GM10248 (cell line): ENCODE measurements around the gene GBX1.

Source experiments
- CTCF ChIA-PET: fragments of 300-600 bp; sonication (Branson Sonifier 250); formaldehyde crosslinking; extraction: SDS; loops from one replicate; lab custom pipeline; 2021; ENCODE audit warnings: antibody characterized with exemption; lab: Yijun Ruan, JAX
- POLR2A ChIA-PET: fragments of 350-650 bp; sonication (Branson Sonifier 250); formaldehyde crosslinking; extraction: SDS; loops from one replicate; lab custom pipeline; 2020; ENCODE audit warnings: antibody characterized with exemption; lab: Yijun Ruan, JAX
- DNase-seq: peaks from one replicate; pipeline ENCODE4 v3.0.0; 2012; ENCODE audit errors: extremely low spot score
- CTCF ChIP-seq: IDR thresholded peaks from 2 replicates; pipeline ENCODE4 v1.5.1; 2012; ENCODE audit warnings: mild to moderate bottlenecking, low read depth; ENCODE audit errors: extremely low read depth, missing control alignments, control extremely low read depth

GBX1 gene

GRCh38 chr7:151139791-151140190 lies 27.7 kb downstream of the GBX1 start:
- DNase-seq = no peak
- TF ChIP-seq CTCF = no peak
- ChIA-PET POLR2A (no interaction called here), CTCF (interaction anchor here (0.7 to 3.9 kb wide), 6 partner anchors 16 to 1255 kb away, joined by 3 to 19 read pairs (median 4); partner anchors contain the start of gene ABCF2)

- TF ChIP-seq CTCF = no peak
- ChIA-PET POLR2A (no interaction called here), CTCF (interaction anchor here (0.7 to 3.9 kb wide), 6 partner anchors 9 to 1254 kb away, joined by 3 to 19 read pairs (median 3); partner anchors contain the start of gene ABCF2)
- no peak for DNase-seq
Measured at GRCh38 chr7:151139071-151139790, 28.3 kb downstream of the GBX1 start.

- ChIA-PET POLR2A (no interaction called here), CTCF (interaction anchor here (1.0 to 3.9 kb wide), 3 partner anchors 8 to 32 kb away, joined by 3 to 19 read pairs (median 6); no protein-coding TSS in a partner anchor)
- no peak for DNase-seq
- TF ChIP-seq CTCF = no peak
Measured at GRCh38 chr7:151138153-151138851, 29.2 kb downstream of the GBX1 start.

- DNase-seq = no peak
- CTCF ChIA-PET = interaction anchor here (1.0 to 3.9 kb wide), 2 partner anchors 14 to 30 kb away, joined by 3 to 19 read pairs; no protein-coding TSS in a partner anchor
- TF ChIP-seq CTCF = no peak
- POLR2A ChIA-PET = no interaction called here
Measured at GRCh38 chr7:151137791-151138152, 29.7 kb downstream of the GBX1 start.

- TF ChIP-seq CTCF = no peak
- POLR2A ChIA-PET = no interaction called here
- no peak for DNase-seq
- CTCF ChIA-PET = interaction anchor here (1.0 to 3.9 kb wide), 2 partner anchors 13 to 31 kb away, joined by 3 to 19 read pairs; no protein-coding TSS in a partner anchor
Measured at GRCh38 chr7:151137076-151137675, 30.3 kb downstream of the GBX1 start.

GRCh38 chr7:151135866-151136843 lies 31.3 kb downstream of the GBX1 start:
- ChIA-PET CTCF (interaction anchor here (0.7 to 1.6 kb wide), 3 partner anchors 12 to 24 kb away, joined by 3 to 5 read pairs (median 4); no protein-coding TSS in a partner anchor), POLR2A (no interaction called here)
- DNase-seq = no peak
- no peak for TF ChIP-seq CTCF
